ENCODE data around the gene GLS2.

The GLS2 gene

GRCh38 chr12:56469007-56469930, 18.7 kb downstream of the GLS2 start:
- ChIA-PET POLR2A (interaction anchor here (0.5 to 1.8 kb wide), 5 partner anchors 19 to 126 kb away, joined by 3 to 5 read pairs (median 4); partner anchors contain the start of genes GLS2, STAT2 and TIMELESS), CTCF (interaction anchor here (0.5 to 1.3 kb wide), 9 partner anchors 22 to 648 kb away, joined by 3 to 8 read pairs (median 3); partner anchors contain the start of genes CNPY2 and SMARCC2)
- H3K4me1 ChIP-seq (ENCODE audit: control insufficient read depth, insufficient read depth, low read length) = no peaks in the 10 kb centered on the region
- no peaks in the 10 kb centered on the region for H3K9me3 ChIP-seq (ENCODE audit: control insufficient read depth, insufficient read depth, low read depth, low read length)
- 0 out of 2 replicates have a peak, but pooled peaks have one; percentile 5 for TF ChIP-seq ZFHX2 (tag by site-specific recombination; conservative IDR thresholded peaks at IDR 0.05)
- TF ChIP-seq PRDM10 (tag by site-specific recombination; IDR thresholded peaks at IDR 0.05) = peak; percentile 51; the same call in 1 of the 2 replicates
- TF ChIP-seq ZNF513 (tag by site-specific recombination; IDR thresholded peaks at IDR 0.05) = peak; percentile 37; the same call in 1 of the 2 replicates
- no peak for TF ChIP-seq SCRT2 (tag by site-specific recombination; IDR thresholded peaks at IDR 0.05)
- peaks cover 0 to 39% of the 10 kb centered on the region in 2 experiments; a peak in 2 of 3 replicates for H3K36me3 ChIP-seq (ENCODE audit: control insufficient read depth in 2 of 2, insufficient read depth in 1 of 2, low read length in 2 of 2)
- peak overlapping the region; percentile 88 for H3K4me3 ChIP-seq (ENCODE audit: low read depth, low read length)
- peak overlapping the region; percentile 38; the same call in 1 of the 2 replicates for H3K27ac ChIP-seq (ENCODE audit: extremely low read depth, low read depth, low read length)

GRCh38 chr12:56468216-56469006, 19.6 kb downstream of the GLS2 start, which contains the start of gene SPRYD4:
TSS of gene SPRYD4 (plus strand) at chr12:56468578. CDS start at chr12:56468592, 14 bp downstream.
- peak within 1 kb of the TSS; percentile 88 for H3K4me3 ChIP-seq (ENCODE audit: low read depth, low read length)
- H3K9me3 ChIP-seq (ENCODE audit: control insufficient read depth, insufficient read depth, low read depth, low read length) = no peaks in the 10 kb centered on the region
- no peaks in the 10 kb centered on the region for H3K4me1 ChIP-seq (ENCODE audit: control insufficient read depth, insufficient read depth, low read length)
- H3K27ac ChIP-seq (ENCODE audit: extremely low read depth, low read depth, low read length) = peak within 1 kb of the TSS; percentile 38; the same call in 1 of the 2 replicates
- ChIA-PET POLR2A (interaction anchor here (0.6 to 1.8 kb wide), 3 partner anchors 9 to 108 kb away, joined by 4 to 5 read pairs (median 4); partner anchors contain the start of genes GLS2 and STAT2), CTCF (interaction anchor here (0.5 to 1.3 kb wide), 9 partner anchors 9 to 384 kb away, joined by 3 to 8 read pairs (median 3); partner anchors contain the start of genes CNPY2 and SMARCC2)
- peaks cover 0 to 36% of the 10 kb centered on the region in 2 experiments; a peak in 2 of 3 replicates for H3K36me3 ChIP-seq (ENCODE audit: control insufficient read depth in 2 of 2, insufficient read depth in 1 of 2, low read length in 2 of 2)
- TF ChIP-seq ZNF324 (tag by site-specific recombination; IDR thresholded peaks at IDR 0.05) = 0 out of 2 replicates have a peak, but pooled peaks have one; percentile 62
- no peak for TF ChIP-seq ZNF544 (tag by site-specific recombination; IDR thresholded peaks at IDR 0.05)
- TF ChIP-seq ZNF629 (tag by site-specific recombination; IDR thresholded peaks at IDR 0.05) = peak; percentile 93
- no peak for TF ChIP-seq PRDM2 (tag by site-specific recombination; IDR thresholded peaks at IDR 0.05; ENCODE audit: borderline replicate concordance)
- 0 out of 2 replicates have a peak, but pooled peaks have one; percentile 61 for TF ChIP-seq ZNF580 (tag by site-specific recombination; IDR thresholded peaks at IDR 0.05)
- TF ChIP-seq SCRT1 (tag by site-specific recombination; IDR thresholded peaks at IDR 0.05; ENCODE audit: borderline replicate concordance) = no peak
- 0 out of 2 replicates have a peak, but pooled peaks have one; percentile 20 for TF ChIP-seq ZNF518A (tag by site-specific recombination; conservative IDR thresholded peaks at IDR 0.05; ENCODE audit: low read depth)
- TF ChIP-seq ZNF555 (tag by site-specific recombination; conservative IDR thresholded peaks at IDR 0.05) = no peak
